HG03442 (cell line): ENCODE results near the gene NEDD4L.
"Not testable (repeated sequence)": the region's sequence is repeated elsewhere in the genome, so short reads cannot be mapped to it uniquely, and the experiment has no call there.

ENCODE experiments used
- ATAC-seq: cut with Tn5 transposase; IDR thresholded peaks from one replicate; pipeline ENCODE4 v1.9.1; 2021; ENCODE audit warnings: mild to moderate bottlenecking, moderate library complexity; ENCODE audit not compliant: unreplicated experiment

Gene NEDD4L

GRCh38 chr18:58043491-58044369 is at the start of gene NEDD4L:
TSS of gene NEDD4L (plus strand) at chr18:58044226. CDS start at chr18:58044661, 435 bp downstream.
- peak; percentile 64 for ATAC-seq

GRCh38 chr18:57995331-57995730 is 48.7 kb upstream of the NEDD4L start:
- no peak for ATAC-seq

GRCh38 chr18:57996894-57997293 is 47.1 kb upstream of the NEDD4L start:
- not testable (repeated sequence) for ATAC-seq

GRCh38 chr18:57997820-57998219 is 46.2 kb upstream of the NEDD4L start:
- ATAC-seq = no peak

GRCh38 chr18:57998461-57998860 is 45.6 kb upstream of the NEDD4L start:
- ATAC-seq = no peak

- no peak for ATAC-seq
Measured at GRCh38 chr18:58004317-58004716, 39.7 kb upstream of the NEDD4L start.

GRCh38 chr18:58005011-58005410 is 39.0 kb upstream of the NEDD4L start:
- ATAC-seq = no peak

GRCh38 chr18:58005885-58006523 is 38.0 kb upstream of the NEDD4L start:
- no peak for ATAC-seq

GRCh38 chr18:58009166-58009565 is 34.9 kb upstream of the NEDD4L start:
- no peak for ATAC-seq

- no peak for ATAC-seq
Measured at GRCh38 chr18:58010265-58010664, 33.8 kb upstream of the NEDD4L start.

- no peak for ATAC-seq
Measured at GRCh38 chr18:58012356-58012755, 31.7 kb upstream of the NEDD4L start.

- ATAC-seq = no peak
Measured at GRCh38 chr18:58013241-58014211, 30.5 kb upstream of the NEDD4L start.

GRCh38 chr18:58015065-58015780 is 28.8 kb upstream of the NEDD4L start:
- ATAC-seq = peak; percentile 99

- no peak for ATAC-seq
Measured at GRCh38 chr18:58017267-58017666, 26.8 kb upstream of the NEDD4L start.

- ATAC-seq = no peak
Measured at GRCh38 chr18:58020567-58021107, 23.4 kb upstream of the NEDD4L start.

- no peak for ATAC-seq
Measured at GRCh38 chr18:58021504-58021903, 22.5 kb upstream of the NEDD4L start.

GRCh38 chr18:58023108-58023507 is 20.9 kb upstream of the NEDD4L start:
- no peak for ATAC-seq

GRCh38 chr18:58024139-58024538 is 19.9 kb upstream of the NEDD4L start:
- no peak for ATAC-seq

GRCh38 chr18:58025205-58025604 is 18.8 kb upstream of the NEDD4L start:
- no peak for ATAC-seq

GRCh38 chr18:58025733-58026132 is 18.3 kb upstream of the NEDD4L start:
- ATAC-seq = no peak
